Urinary bladder (tissue), 4 donors: ENCODE measurements around the gene VIPR2. TPM values are rescaled to one million over a fixed set of nuclear protein-coding genes. Genes with fewer than 3 reads are reported as not detected.
"Not testable (repeated sequence)": the region's sequence is repeated elsewhere in the genome, so short reads cannot be mapped to it uniquely, and the experiment has no call there.

ENCODE experiments used
- DNase-seq: peaks from one replicate; pipeline ENCODE4 v3.0.0-alpha.2; 2015; ENCODE audit errors: extremely low spot score
- H3K27ac ChIP-seq: one replicate; pipeline ENCODE4 v1.5.1; 2013; ENCODE audit warnings: low read depth, mild to moderate bottlenecking, moderate library complexity
- H3K36me3 ChIP-seq: one replicate; pipeline ENCODE4 v1.6.1; 2013; ENCODE audit warnings: mild to moderate bottlenecking, moderate library complexity; ENCODE audit not compliant: insufficient read depth
- H3K4me1 ChIP-seq: one replicate; pipeline ENCODE4 v1.6.1; 2013; ENCODE audit warnings: mild to moderate bottlenecking, moderate library complexity; ENCODE audit not compliant: insufficient read depth
- H3K4me3 ChIP-seq: one replicate; pipeline ENCODE4 v1.5.1; 2013; ENCODE audit warnings: low read depth, low read length
- WGBS: extraction: QIAGEN DNeasy Blood & Tissue Kit; methylation state at CpG from one replicate; pipeline ENCODE4 v1.1.7; 2013; 5-methylcytosine and 5-hydroxymethylcytosine counted together
- polyA plus RNA-seq: library from polyadenylated mRNA; stranded (reverse); fragments of 200-250 nt; gene quantifications from one replicate; pipeline ENCODE4 v1.2.3, GENCODE V29; 2013
- total RNA-seq: library from RNA; depleted of rRNA; stranded (reverse); fragments of >200 nt; gene quantifications from one replicate; pipeline ENCODE4 v1.2.3, GENCODE V29; 2014
- donor health status: healthy with polysubstance abuse.
- donor health status: healthy.

Gene VIPR2
- total and polyA plus RNA-seq, 2 donors: 2.0 to 7.8 TPM

GRCh38 chr7:158995514-158995913, 149.2 kb downstream of the VIPR2 start:
- Histone ChIP-seq H3K4me1 (no peaks in the 10 kb centered on the region), H3K4me3 (no peak overlapping the region), H3K36me3 (no peaks in the 10 kb centered on the region), H3K27ac (no peak overlapping the region)
- DNase-seq: no peak
- 94% methylated on average over 17 of the region's 17 CpGs for WGBS

DNA sequence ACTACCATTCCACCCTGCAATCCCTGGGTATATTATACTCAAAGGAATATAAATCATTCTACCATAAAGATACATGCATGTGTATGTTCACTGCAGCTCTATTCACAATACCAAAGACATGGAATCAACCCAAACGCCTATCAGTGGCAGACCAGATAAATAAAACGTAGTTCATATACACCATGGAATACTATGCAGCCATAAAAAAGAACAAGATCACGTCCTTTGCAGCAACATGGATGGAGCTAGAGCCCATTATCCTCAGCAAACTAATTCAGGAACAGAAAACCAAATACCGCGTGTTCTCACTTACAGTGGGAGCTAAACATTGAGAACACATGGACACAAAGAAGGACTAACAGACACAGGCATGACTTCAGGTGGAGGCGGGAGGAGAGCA, 150.0 kb downstream of the VIPR2 start:
- H3K4me1 ChIP-seq: no peaks in the 10 kb centered on the region
- 89% methylated on average over 6 of the region's 6 CpGs for WGBS
- no peak overlapping the region for H3K4me3 ChIP-seq
- DNase-seq: no peak
- no peak overlapping the region for H3K27ac ChIP-seq
- H3K36me3 ChIP-seq: no peaks in the 10 kb centered on the region

- Histone ChIP-seq H3K36me3 (no peaks in the 10 kb centered on the region), H3K27ac (no peak overlapping the region), H3K4me1 (no peaks in the 10 kb centered on the region), H3K4me3 (no peak overlapping the region)
- no peak for DNase-seq
- 92% methylated on average over 12 of the region's 12 CpGs for WGBS
Observed at GRCh38 chr7:158993591-158993990, 151.1 kb downstream of the VIPR2 start.

DNA sequence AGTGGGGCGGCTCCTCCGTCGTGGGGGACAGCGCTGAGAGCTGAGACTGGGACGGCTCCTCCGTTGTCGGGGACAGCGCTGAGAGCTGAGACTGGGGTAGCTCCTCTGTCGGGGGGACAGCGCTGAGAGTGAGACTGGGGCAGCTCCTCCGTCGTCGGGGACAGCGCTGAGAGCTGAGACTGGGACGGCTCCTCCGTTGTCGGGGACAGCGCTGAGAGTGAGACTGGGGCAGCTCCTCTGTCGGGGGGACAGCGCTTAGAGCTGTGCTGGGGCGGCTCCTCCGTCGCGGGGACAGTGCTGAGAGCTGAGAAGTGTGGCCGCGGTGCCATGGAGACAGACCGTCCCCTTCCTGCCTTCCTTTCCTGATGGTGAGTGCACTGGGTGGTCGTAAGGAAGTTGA, 151.9 kb downstream of the VIPR2 start:
- WGBS: 14% methylated on average over 25 of the region's 28 CpGs
- no peaks in the 10 kb centered on the region for H3K36me3 ChIP-seq
- no peak overlapping the region for H3K4me3 ChIP-seq
- no peak for DNase-seq
- H3K27ac ChIP-seq: no peak overlapping the region
- no peaks in the 10 kb centered on the region for H3K4me1 ChIP-seq

- 42% methylated on average over 20 of the region's 21 CpGs for WGBS
- peak; percentile 39 for DNase-seq
- no peak overlapping the region for H3K27ac ChIP-seq
- H3K4me3 ChIP-seq: no peak overlapping the region
- no peaks in the 10 kb centered on the region for H3K36me3 ChIP-seq
- H3K4me1 ChIP-seq: no peaks in the 10 kb centered on the region
Observed at GRCh38 chr7:158991824-158992621, 152.6 kb downstream of the VIPR2 start.

DNA sequence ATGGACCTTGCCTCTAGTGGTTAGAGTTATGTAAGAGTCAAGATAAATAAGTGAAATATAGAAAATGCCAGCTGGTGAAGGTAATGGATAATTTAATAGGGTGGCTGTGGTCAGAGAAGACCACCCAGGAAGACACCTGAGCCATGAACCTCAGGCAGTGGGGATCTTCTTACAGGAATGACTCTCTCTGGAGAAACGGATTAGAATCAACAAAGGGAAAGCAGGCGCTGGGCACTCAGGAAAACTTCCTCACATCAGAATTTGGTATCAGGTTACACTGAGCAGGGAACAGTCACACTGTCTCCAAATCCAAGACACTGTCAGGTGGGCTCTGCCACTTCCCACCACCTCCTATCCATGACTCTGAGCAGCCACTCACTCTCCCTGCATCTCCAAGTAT, 155.7 kb downstream of the VIPR2 start:
- no peaks in the 10 kb centered on the region for H3K36me3 ChIP-seq
- DNase-seq: no peak
- H3K4me1 ChIP-seq: no peaks in the 10 kb centered on the region
- H3K4me3 ChIP-seq: no peak overlapping the region
- no peak overlapping the region for H3K27ac ChIP-seq
- WGBS: 51% methylated on average over 2 of the region's 2 CpGs

GRCh38 chr7:158988302-158988862, 156.3 kb downstream of the VIPR2 start:
- H3K36me3 ChIP-seq: no peaks in the 10 kb centered on the region
- 71% methylated on average over 2 of the region's 2 CpGs for WGBS

DNA sequence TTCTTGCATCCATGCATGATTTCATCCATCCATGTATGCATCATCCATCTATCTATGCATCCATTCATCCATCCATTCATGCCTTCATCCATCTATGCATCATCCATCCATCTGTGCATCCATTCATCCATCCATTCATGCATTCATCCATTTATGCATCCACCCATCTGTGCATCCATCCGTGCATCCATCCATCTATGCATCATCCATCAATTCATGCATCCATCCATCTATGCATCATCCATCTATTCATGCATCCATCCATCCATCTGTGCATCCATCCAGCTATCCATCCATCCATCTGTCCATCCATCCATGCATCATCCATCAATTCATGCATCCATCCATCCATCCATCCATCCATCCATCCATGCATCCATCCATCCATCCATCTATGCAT, 157.0 kb downstream of the VIPR2 start:
- Histone ChIP-seq H3K27ac (no peak overlapping the region), H3K4me1 (no peaks in the 10 kb centered on the region), H3K4me3 (no peak overlapping the region), H3K36me3 (no peaks in the 10 kb centered on the region)
- 67% methylated on average over 1 of the region's 1 CpG for WGBS
- no peak for DNase-seq

More at GRCh38 chr7:158988302-158988862, 156.3 kb downstream of the VIPR2 start:
- no peaks in the 10 kb centered on the region for H3K4me1 ChIP-seq
- H3K4me3 ChIP-seq: no peak overlapping the region
- DNase-seq: no peak
- H3K27ac ChIP-seq: no peak overlapping the region

DNA sequence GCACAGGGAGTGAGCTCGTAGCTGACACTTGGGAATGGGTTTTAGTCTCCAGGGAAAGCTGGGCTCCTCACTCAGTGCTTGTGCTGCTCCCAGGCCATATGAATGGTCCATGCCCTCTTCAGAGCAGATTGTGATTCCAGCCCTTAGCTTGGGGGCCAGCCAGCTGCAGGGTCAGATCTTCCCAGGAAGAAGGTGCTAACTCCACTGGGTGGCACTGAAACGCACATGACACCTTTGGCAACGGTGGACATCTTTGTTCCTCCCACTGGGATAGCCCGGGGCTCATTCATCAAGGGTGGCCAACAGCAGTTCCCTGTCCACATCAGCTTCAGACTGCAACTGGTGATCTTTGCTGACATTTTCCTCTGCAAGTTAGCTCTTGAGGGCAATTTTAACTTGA, 159.1 kb downstream of the VIPR2 start:
- 69% methylated on average over 4 of the region's 4 CpGs for WGBS
- Histone ChIP-seq H3K36me3 (no peaks in the 10 kb centered on the region), H3K4me3 (no peak overlapping the region), H3K4me1 (no peaks in the 10 kb centered on the region), H3K27ac (no peak overlapping the region)
- DNase-seq: no peak

DNA sequence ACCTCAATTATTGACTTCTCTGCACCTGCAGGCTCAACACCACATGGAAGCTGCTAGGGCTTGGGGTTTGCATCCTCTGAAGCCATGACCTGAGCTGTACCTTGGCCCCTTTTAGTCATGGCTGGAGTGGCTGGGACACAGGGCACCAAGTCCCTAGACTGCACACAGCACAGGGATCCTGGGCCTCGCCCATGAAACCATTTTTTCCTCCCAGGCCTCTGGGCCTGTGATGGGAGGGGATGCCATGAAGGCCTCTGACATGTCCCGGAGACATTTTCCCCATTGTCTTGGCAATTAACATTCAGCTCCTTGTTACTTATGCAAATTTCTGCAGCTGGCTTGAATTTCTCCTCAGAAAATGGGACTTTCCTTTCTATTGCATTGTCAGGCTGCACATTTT, 160.7 kb downstream of the VIPR2 start:
- DNase-seq, H3K4me3 ChIP-seq, H3K36me3 ChIP-seq, H3K27ac ChIP-seq, H3K4me1 ChIP-seq: not testable (repeated sequence)
- 64% methylated on average over 2 of the region's 2 CpGs for WGBS

GRCh38 chr7:158982080-158982479, 162.6 kb downstream of the VIPR2 start:
- not testable (repeated sequence) for DNase-seq, H3K27ac ChIP-seq, H3K4me1 ChIP-seq, H3K36me3 ChIP-seq, H3K4me3 ChIP-seq
- 75% methylated on average over 9 of the region's 15 CpGs for WGBS

- Histone ChIP-seq H3K27ac (no peak overlapping the region), H3K4me1 (no peaks in the 10 kb centered on the region), H3K36me3 (no peaks in the 10 kb centered on the region), H3K4me3 (no peak overlapping the region)
- 70% methylated on average over 22 of the region's 22 CpGs for WGBS
- DNase-seq: no peak
Observed at GRCh38 chr7:158979635-158980351, 164.9 kb downstream of the VIPR2 start.

GRCh38 chr7:158979023-158979529, 165.6 kb downstream of the VIPR2 start:
- H3K4me3 ChIP-seq: no peak overlapping the region
- 72% methylated on average over 18 of the region's 18 CpGs for WGBS
- H3K27ac ChIP-seq: no peak overlapping the region
- no peak for DNase-seq
- H3K4me1 ChIP-seq: no peaks in the 10 kb centered on the region
- no peaks in the 10 kb centered on the region for H3K36me3 ChIP-seq
